Measurements from ENCODE around the gene RNF144A. TPM values are rescaled to one million over a fixed set of nuclear protein-coding genes. Genes with fewer than 3 reads are reported as not detected.
"Not testable (repeated sequence)": the region's sequence is repeated elsewhere in the genome, so short reads cannot be mapped to it uniquely, and the experiment has no call there.

Gene RNF144A
- total RNA-seq, 6 donors from 2014 or later, result 9.9 to 20.7 (median 13.4) TPM

DNA sequence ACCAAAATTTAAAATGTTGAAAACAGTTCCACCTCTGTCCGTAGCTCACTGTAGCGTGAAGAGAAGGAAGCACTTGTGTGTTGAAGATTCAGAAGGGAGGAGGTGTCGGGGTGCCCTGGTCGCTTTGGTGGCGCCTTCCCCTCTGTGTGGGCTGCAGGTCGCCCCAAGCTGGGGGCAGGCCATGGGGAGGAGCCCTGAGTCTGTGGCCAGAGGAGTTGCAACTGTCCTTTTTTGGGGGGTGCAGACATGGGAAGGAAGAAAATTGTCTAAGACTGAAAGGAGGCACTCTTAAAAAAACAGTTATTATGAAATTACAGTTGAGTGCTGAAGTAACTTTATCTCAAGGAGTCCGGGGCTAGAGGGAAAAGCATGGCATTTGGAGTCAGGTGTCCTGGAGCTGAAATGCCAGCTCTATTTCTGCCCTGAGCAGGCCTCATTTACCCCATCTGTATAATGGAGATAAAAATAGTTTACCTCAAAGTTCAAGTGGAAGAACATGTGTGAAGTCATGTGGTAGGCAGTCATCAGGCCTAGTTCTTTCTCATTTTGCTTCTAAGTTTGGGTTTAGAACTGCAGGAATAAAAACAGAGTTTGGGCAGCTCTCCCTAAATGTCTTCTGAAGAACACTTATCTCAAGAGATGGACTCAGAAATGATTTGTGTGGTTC is 82.1 kb downstream of the RNF144A start:
- Histone ChIP-seq H3K9me3 (no peaks in the 10 kb centered on the region), H3K4me1 (peaks cover 0 to 17% (median 11%) of the 10 kb centered on the region in 4 donors), H3K36me3 (peaks cover 0 to 3% (median 0%) of the 10 kb centered on the region in 4 donors), H3K27ac (no peak overlapping the region), H3K27me3 (no peaks in the 10 kb centered on the region), H3K4me3 (no peak overlapping the region)
- DNase-seq (peak in 1 of 2 donors; percentile 33), ATAC-seq (ENCODE audit: low FRiP score in 2 of 2) (no peak)
- TF ChIP-seq EP300 (IDR thresholded peaks at IDR 0.05), result no peak
- no peak for TF ChIP-seq POLR2AphosphoS5 (IDR thresholded peaks at IDR 0.05)
- TF ChIP-seq POLR2A (IDR thresholded peaks at IDR 0.05), result no peak
- no peak for TF ChIP-seq CTCF (IDR thresholded peaks at IDR 0.05)
- WGBS, 2 donors, result 72 to 74% methylated on average over 7 of the region's 7 CpGs

DNA sequence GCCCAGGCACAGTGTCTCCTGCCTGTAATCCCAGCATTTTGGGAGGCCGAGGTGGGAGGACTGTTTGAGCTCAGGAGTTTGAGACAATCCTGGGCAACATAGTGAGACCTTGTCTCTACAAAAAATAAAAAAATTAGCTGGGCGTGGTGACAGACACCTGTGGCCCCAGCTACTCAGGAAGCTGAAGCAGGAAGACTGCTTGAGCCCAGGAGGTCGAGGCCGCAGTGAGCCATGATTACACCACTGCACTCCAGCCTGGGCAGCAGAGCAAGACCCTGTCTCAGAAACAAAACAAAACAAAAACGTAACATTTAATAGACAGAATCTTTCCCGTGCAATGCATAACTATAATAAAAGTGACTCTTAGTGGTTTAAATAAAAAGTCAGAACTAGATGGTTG is 84.2 kb downstream of the RNF144A start:
- H3K4me1 ChIP-seq, result peaks cover 0 to 12% (median 11%) of the 10 kb centered on the region in 4 donors
- not testable (repeated sequence) for H3K27me3 ChIP-seq; H3K9me3 ChIP-seq; ATAC-seq (ENCODE audit: low FRiP score in 2 of 2); H3K4me3 ChIP-seq; DNase-seq; H3K36me3 ChIP-seq; H3K27ac ChIP-seq
- 75 to 82% methylated on average over 6 of the region's 6 CpGs for WGBS, 2 donors

- Histone ChIP-seq H3K4me1 (peaks cover 18 to 29% (median 26%) of the 10 kb centered on the region in 4 donors), H3K4me3 (no peak overlapping the region), H3K36me3 (peaks cover 0 to 3% (median 0%) of the 10 kb centered on the region in 4 donors), H3K27me3 (no peaks in the 10 kb centered on the region), H3K9me3 (no peaks in the 10 kb centered on the region), H3K27ac (no peak overlapping the region)
- ATAC-seq (ENCODE audit: low FRiP score in 2 of 2), result no peak
- WGBS, 2 donors, result 96 to 97% methylated on average over 3 of the region's 3 CpGs
- no peak for DNase-seq
- no peak for TF ChIP-seq POLR2AphosphoS5 (IDR thresholded peaks at IDR 0.05)
- no peak for TF ChIP-seq EP300 (IDR thresholded peaks at IDR 0.05)
- no peak for TF ChIP-seq POLR2A (IDR thresholded peaks at IDR 0.05)
- TF ChIP-seq CTCF (IDR thresholded peaks at IDR 0.05), result no peak
Observed at GRCh38 chr2:7003895-7004294, 86.7 kb downstream of the RNF144A start.

- H3K27me3 ChIP-seq, result no peaks in the 10 kb centered on the region
- WGBS, 2 donors, result 39 to 58% methylated on average over 4 of the region's 4 CpGs
- no peaks in the 10 kb centered on the region for H3K36me3 ChIP-seq
- H3K4me3 ChIP-seq, result no peak overlapping the region
- DNase-seq, result no peak
- TF ChIP-seq EP300 (IDR thresholded peaks at IDR 0.05), result no peak
- no peak for TF ChIP-seq POLR2AphosphoS5 (IDR thresholded peaks at IDR 0.05)
- no peak for TF ChIP-seq CTCF (IDR thresholded peaks at IDR 0.05)
- TF ChIP-seq POLR2A (IDR thresholded peaks at IDR 0.05), result no peak
- ATAC-seq (ENCODE audit: low FRiP score in 2 of 2), result no peak
- peaks cover 19 to 34% (median 23%) of the 10 kb centered on the region in 4 donors for H3K4me1 ChIP-seq
- no peak overlapping the region for H3K27ac ChIP-seq
- no peaks in the 10 kb centered on the region for H3K9me3 ChIP-seq
Observed at GRCh38 chr2:7004636-7005035, 87.4 kb downstream of the RNF144A start.

GRCh38 chr2:7007488-7007845 is 90.3 kb downstream of the RNF144A start:
- DNase-seq (no peak), ATAC-seq (ENCODE audit: low FRiP score in 2 of 2) (no peak)
- TF ChIP-seq CTCF (IDR thresholded peaks at IDR 0.05), result no peak
- TF ChIP-seq EP300 (IDR thresholded peaks at IDR 0.05), result no peak
- no peak for TF ChIP-seq POLR2A (IDR thresholded peaks at IDR 0.05)
- TF ChIP-seq POLR2AphosphoS5 (IDR thresholded peaks at IDR 0.05), result no peak
- H3K36me3 ChIP-seq, result no peaks in the 10 kb centered on the region
- peaks cover 19 to 34% (median 23%) of the 10 kb centered on the region in 4 donors for H3K4me1 ChIP-seq
- peak overlapping the region in 3 of 4 donors; percentile 66 to 69 (median 69) for H3K27ac ChIP-seq
- H3K9me3 ChIP-seq, result no peaks in the 10 kb centered on the region
- peak overlapping the region in 1 of 4 donors; percentile 19 for H3K4me3 ChIP-seq
- no peaks in the 10 kb centered on the region for H3K27me3 ChIP-seq
- WGBS, 2 donors, result 72 to 80% methylated on average over 9 of the region's 9 CpGs
